T-helper 2 cell treated with Interferon-gamma antibody and Interleukin-4, amounts not matched to agents 5 μg/mL and 100 μg/mL, for 36 hours (primary cell): ENCODE data around the gene PI3.

Experiments
- DNase-seq: peaks from one replicate; pipeline ENCODE4 v3.0.0; 2021; ENCODE audit warnings: low spot score
- H3K27ac Mint-ChIP-seq: one replicate; pipeline ENCODE4 v1.8.0; 2021; ENCODE audit warnings: mild to moderate bottlenecking, mixed read lengths
- H3K27me3 Mint-ChIP-seq: one replicate; pipeline ENCODE4 v1.8.0; 2021; ENCODE audit warnings: low read depth, mixed read lengths
- H3K36me3 Mint-ChIP-seq: one replicate; pipeline ENCODE4 v1.8.0; 2021; ENCODE audit warnings: low read depth, mixed read lengths
- H3K4me1 Mint-ChIP-seq: one replicate; pipeline ENCODE4 v1.8.0; 2021; ENCODE audit warnings: low read depth, mixed read lengths
- H3K4me3 Mint-ChIP-seq: one replicate; pipeline ENCODE4 v1.8.0; 2022; ENCODE audit warnings: mild to moderate bottlenecking, moderate library complexity, mixed read lengths
- H3K9me3 Mint-ChIP-seq: one replicate; pipeline ENCODE4 v1.8.0; 2021; ENCODE audit warnings: mixed read lengths

PI3 gene

GRCh38 chr20:45163083-45163803 is 11.5 kb upstream of the PI3 start:
- Mint-ChIP-seq H3K27ac (no peak overlapping the region), H3K36me3 (no peaks in the 10 kb centered on the region), H3K4me3 (no peak overlapping the region), H3K27me3 (peaks cover 24% of the 10 kb centered on the region), H3K9me3 (peaks cover 20% of the 10 kb centered on the region), H3K4me1 (no peaks in the 10 kb centered on the region)
- no peak for DNase-seq

- DNase-seq = no peak
- peaks cover 22% of the 10 kb centered on the region for H3K27me3 Mint-ChIP-seq
- H3K4me3 Mint-ChIP-seq = no peak overlapping the region
- no peak overlapping the region for H3K27ac Mint-ChIP-seq
- H3K36me3 Mint-ChIP-seq = no peaks in the 10 kb centered on the region
- H3K4me1 Mint-ChIP-seq = no peaks in the 10 kb centered on the region
- peaks cover 13% of the 10 kb centered on the region for H3K9me3 Mint-ChIP-seq
Measured at GRCh38 chr20:45164906-45165305, 9.8 kb upstream of the PI3 start.

- H3K27me3 Mint-ChIP-seq = peaks cover 3% of the 10 kb centered on the region
- H3K36me3 Mint-ChIP-seq = no peaks in the 10 kb centered on the region
- H3K27ac Mint-ChIP-seq = no peak overlapping the region
- H3K4me1 Mint-ChIP-seq = no peaks in the 10 kb centered on the region
- H3K9me3 Mint-ChIP-seq = no peaks in the 10 kb centered on the region
- no peak for DNase-seq
- H3K4me3 Mint-ChIP-seq = no peak overlapping the region
Measured at GRCh38 chr20:45173522-45173921, 1.2 kb upstream of the PI3 start.

GRCh38 chr20:45176526-45177267 is 2.0 kb downstream of the PI3 start:
- no peak overlapping the region for H3K27ac Mint-ChIP-seq

GRCh38 chr20:45179166-45179565 is 4.5 kb downstream of the PI3 start:
- Mint-ChIP-seq H3K36me3 (no peaks in the 10 kb centered on the region), H3K4me1 (no peaks in the 10 kb centered on the region), H3K9me3 (no peaks in the 10 kb centered on the region), H3K4me3 (no peak overlapping the region), H3K27ac (no peak overlapping the region), H3K27me3 (peaks cover 3% of the 10 kb centered on the region)
- no peak for DNase-seq

More at GRCh38 chr20:45176526-45177267, 2.0 kb downstream of the PI3 start:
- H3K4me3 Mint-ChIP-seq = no peak overlapping the region
- H3K36me3 Mint-ChIP-seq = no peaks in the 10 kb centered on the region
- DNase-seq = no peak
- peaks cover 3% of the 10 kb centered on the region for H3K27me3 Mint-ChIP-seq
- H3K9me3 Mint-ChIP-seq = no peaks in the 10 kb centered on the region
- H3K4me1 Mint-ChIP-seq = no peaks in the 10 kb centered on the region

GRCh38 chr20:45181639-45182038 is 6.9 kb downstream of the PI3 start:
- peaks cover 4% of the 10 kb centered on the region for H3K27me3 Mint-ChIP-seq
- no peaks in the 10 kb centered on the region for H3K9me3 Mint-ChIP-seq
- no peak overlapping the region for H3K27ac Mint-ChIP-seq

GRCh38 chr20:45183084-45183483 is 8.4 kb downstream of the PI3 start:
- Mint-ChIP-seq H3K4me1 (no peaks in the 10 kb centered on the region), H3K36me3 (no peaks in the 10 kb centered on the region), H3K27me3 (peaks cover 2% of the 10 kb centered on the region), H3K4me3 (no peak overlapping the region), H3K9me3 (no peaks in the 10 kb centered on the region), H3K27ac (no peak overlapping the region)
- no peak for DNase-seq

More at GRCh38 chr20:45181639-45182038, 6.9 kb downstream of the PI3 start:
- H3K4me3 Mint-ChIP-seq = no peak overlapping the region
- no peak for DNase-seq
- no peaks in the 10 kb centered on the region for H3K4me1 Mint-ChIP-seq
- H3K36me3 Mint-ChIP-seq = no peaks in the 10 kb centered on the region

GRCh38 chr20:45187693-45188092 is 13.0 kb downstream of the PI3 start:
- Mint-ChIP-seq H3K9me3 (no peaks in the 10 kb centered on the region), H3K36me3 (no peaks in the 10 kb centered on the region)

GRCh38 chr20:45189067-45189609 is 14.4 kb downstream of the PI3 start:
- H3K27ac Mint-ChIP-seq = no peak overlapping the region
- no peak for DNase-seq
- peaks cover 11% of the 10 kb centered on the region for H3K27me3 Mint-ChIP-seq
- H3K9me3 Mint-ChIP-seq = no peaks in the 10 kb centered on the region
- H3K36me3 Mint-ChIP-seq = no peaks in the 10 kb centered on the region
- no peaks in the 10 kb centered on the region for H3K4me1 Mint-ChIP-seq
- no peak overlapping the region for H3K4me3 Mint-ChIP-seq

More at GRCh38 chr20:45187693-45188092, 13.0 kb downstream of the PI3 start:
- H3K4me3 Mint-ChIP-seq = no peak overlapping the region
- no peak for DNase-seq
- no peaks in the 10 kb centered on the region for H3K4me1 Mint-ChIP-seq
- peaks cover 11% of the 10 kb centered on the region for H3K27me3 Mint-ChIP-seq
- H3K27ac Mint-ChIP-seq = no peak overlapping the region

GRCh38 chr20:45189861-45190260 is 15.2 kb downstream of the PI3 start:
- H3K9me3 Mint-ChIP-seq = no peaks in the 10 kb centered on the region
- peaks cover 11% of the 10 kb centered on the region for H3K27me3 Mint-ChIP-seq
- DNase-seq = no peak
- H3K4me3 Mint-ChIP-seq = no peak overlapping the region
- no peaks in the 10 kb centered on the region for H3K36me3 Mint-ChIP-seq
- no peaks in the 10 kb centered on the region for H3K4me1 Mint-ChIP-seq
- no peak overlapping the region for H3K27ac Mint-ChIP-seq

GRCh38 chr20:45191926-45192325 is 17.2 kb downstream of the PI3 start:
- H3K4me1 Mint-ChIP-seq = no peaks in the 10 kb centered on the region
- no peak overlapping the region for H3K27ac Mint-ChIP-seq
- H3K27me3 Mint-ChIP-seq = peaks cover 9% of the 10 kb centered on the region
- no peaks in the 10 kb centered on the region for H3K36me3 Mint-ChIP-seq
- H3K9me3 Mint-ChIP-seq = no peaks in the 10 kb centered on the region
- DNase-seq = no peak
- H3K4me3 Mint-ChIP-seq = no peak overlapping the region

- peaks cover 10% of the 10 kb centered on the region for H3K27me3 Mint-ChIP-seq
Measured at GRCh38 chr20:45193331-45193730, 18.6 kb downstream of the PI3 start.

GRCh38 chr20:45206725-45207124 is 32.0 kb downstream of the PI3 start, which contains the start of gene SEMG1:
TSS of gene SEMG1 (plus strand) at chr20:45207033. CDS start at chr20:45207054, 21 bp downstream.
- no peaks in the 10 kb centered on the region for H3K36me3 Mint-ChIP-seq
- no peak within 1 kb of the TSS for H3K27ac Mint-ChIP-seq
- DNase-seq = no peak
- no peaks in the 10 kb centered on the region for H3K9me3 Mint-ChIP-seq
- H3K27me3 Mint-ChIP-seq = peaks cover 28% of the 10 kb centered on the region
- H3K4me3 Mint-ChIP-seq = no peak within 1 kb of the TSS
- H3K4me1 Mint-ChIP-seq = no peaks in the 10 kb centered on the region

More at GRCh38 chr20:45193331-45193730, 18.6 kb downstream of the PI3 start:
- Mint-ChIP-seq H3K36me3 (no peaks in the 10 kb centered on the region), H3K4me1 (no peaks in the 10 kb centered on the region), H3K4me3 (no peak overlapping the region), H3K9me3 (no peaks in the 10 kb centered on the region), H3K27ac (no peak overlapping the region)
- DNase-seq = no peak

- H3K27me3 Mint-ChIP-seq = peaks cover 24% of the 10 kb centered on the region
- no peak overlapping the region for H3K4me3 Mint-ChIP-seq
- no peak for DNase-seq
- no peaks in the 10 kb centered on the region for H3K36me3 Mint-ChIP-seq
- H3K9me3 Mint-ChIP-seq = no peaks in the 10 kb centered on the region
- no peaks in the 10 kb centered on the region for H3K4me1 Mint-ChIP-seq
- no peak overlapping the region for H3K27ac Mint-ChIP-seq
Measured at GRCh38 chr20:45209924-45210323, 35.2 kb downstream of the PI3 start.
